Myometrial cell (primary cell): ENCODE data around the gene ETNK1. TPM values are rescaled to one million over a fixed set of nuclear protein-coding genes. Genes with fewer than 3 reads are reported as not detected.

Experiments used
- total RNA-seq: library from RNA; depleted of rRNA; stranded (reverse); fragments of >200 nt; gene quantifications from 2 replicates; pipeline ENCODE4 v1.2.3, GENCODE V29; 2015

The ETNK1 gene, protein sequence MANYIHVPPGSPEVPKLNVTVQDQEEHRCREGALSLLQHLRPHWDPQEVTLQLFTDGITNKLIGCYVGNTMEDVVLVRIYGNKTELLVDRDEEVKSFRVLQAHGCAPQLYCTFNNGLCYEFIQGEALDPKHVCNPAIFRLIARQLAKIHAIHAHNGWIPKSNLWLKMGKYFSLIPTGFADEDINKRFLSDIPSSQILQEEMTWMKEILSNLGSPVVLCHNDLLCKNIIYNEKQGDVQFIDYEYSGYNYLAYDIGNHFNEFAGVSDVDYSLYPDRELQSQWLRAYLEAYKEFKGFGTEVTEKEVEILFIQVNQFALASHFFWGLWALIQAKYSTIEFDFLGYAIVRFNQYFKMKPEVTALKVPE
- total RNA-seq: 24.5 and 32.6 TPM in 2 replicates

DNA sequence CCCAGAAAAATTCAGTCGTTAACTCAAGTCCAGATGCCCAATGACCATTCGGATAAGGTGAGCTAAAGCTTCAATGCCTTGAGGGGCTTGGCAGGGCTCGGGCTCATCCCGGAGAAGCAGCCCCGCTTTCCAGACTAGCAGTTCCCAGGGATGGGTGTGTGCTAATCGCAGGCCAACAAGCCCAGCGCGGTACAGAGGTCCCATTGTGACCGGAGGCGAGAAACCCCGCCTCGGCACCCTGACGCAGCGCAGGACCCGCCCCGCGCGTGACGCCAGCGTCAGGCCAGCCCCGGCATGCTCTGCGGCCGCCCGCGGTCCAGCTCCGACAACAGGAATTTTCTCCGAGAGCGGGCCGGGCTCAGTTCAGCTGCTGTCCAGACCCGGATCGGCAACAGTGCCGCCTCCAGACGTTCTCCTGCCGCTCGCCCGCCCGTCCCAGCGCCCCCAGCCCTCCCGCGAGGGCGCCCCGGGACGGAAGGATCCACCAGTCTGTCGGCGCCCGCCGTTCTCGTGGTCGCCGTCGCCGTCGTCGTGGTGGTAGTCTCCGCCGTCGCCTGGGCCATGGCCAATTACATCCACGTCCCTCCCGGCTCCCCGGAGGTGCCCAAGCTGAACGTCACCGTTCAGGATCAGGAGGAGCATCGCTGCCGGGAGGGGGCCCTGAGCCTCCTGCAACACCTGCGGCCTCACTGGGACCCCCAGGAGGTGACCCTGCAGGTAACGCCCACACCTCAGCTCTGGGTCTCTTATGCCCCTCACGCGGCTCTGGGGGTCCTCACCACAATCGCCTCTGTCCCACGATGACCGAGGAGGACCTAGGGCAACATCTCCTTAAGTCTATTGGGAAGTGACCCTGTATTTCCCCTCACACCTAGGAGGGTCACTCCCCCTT is at the start of gene ETNK1:
TSS of gene ETNK1 (plus strand) at position 302 of the 892 bp plus-strand sequence. CDS start at position 562, 260 bp downstream.

Other genes starting within 250 kb of the ETNK1 start
- gene C2CD5, start 80.6 kb upstream of the ETNK1 start, total RNA-seq: 16.4 and 18.3 TPM in 2 replicates